Astrocyte of the spinal cord (primary cell): Measurements from ENCODE around the gene TMEM170B.

Experiments
- DNase-seq: peaks from one replicate; pipeline ENCODE4 v3.0.0; 2011; ENCODE audit warnings: low read depth, low spot score
- H3K4me3 ChIP-seq: 2 replicates; pipeline ENCODE4 v1.5.1; 2011; ENCODE audit warnings: low read depth, mild to moderate bottlenecking, low read length, moderate library complexity
- in situ Hi-C: cut with HindIII; loops from 2 replicates; pipeline ENCODE4 v1.10.0; 2017; ENCODE audit warnings: low sequenced_read_pairs
- TF ChIP-seq, protein P1 (sequence below): IDR thresholded peaks from 2 replicates; pipeline ENCODE4 v1.5.1; 2012; ENCODE audit warnings: low read depth, mild to moderate bottlenecking, low read length, inconsistent platforms

TMEM170B gene

DNA sequence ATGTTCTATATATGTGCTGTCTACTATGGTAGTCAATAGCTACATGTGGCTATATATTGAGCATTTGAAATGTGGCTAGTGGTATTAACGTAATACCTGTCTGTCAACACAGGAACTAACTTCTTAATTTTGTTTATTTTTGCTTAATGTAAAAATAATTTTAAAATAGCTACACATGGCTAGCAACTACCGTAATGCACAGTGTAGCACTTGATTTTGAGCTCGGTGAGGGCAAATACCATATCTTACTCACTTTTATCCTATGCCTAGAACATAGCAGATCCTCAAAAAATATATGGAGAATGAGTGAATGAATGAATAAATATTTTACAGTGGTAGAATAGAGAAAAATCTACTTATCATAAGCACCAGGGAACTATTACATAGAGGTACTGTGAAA, 28.1 kb upstream of the TMEM170B start:
- no peak for DNase-seq
- TF ChIP-seq, protein P1, sequence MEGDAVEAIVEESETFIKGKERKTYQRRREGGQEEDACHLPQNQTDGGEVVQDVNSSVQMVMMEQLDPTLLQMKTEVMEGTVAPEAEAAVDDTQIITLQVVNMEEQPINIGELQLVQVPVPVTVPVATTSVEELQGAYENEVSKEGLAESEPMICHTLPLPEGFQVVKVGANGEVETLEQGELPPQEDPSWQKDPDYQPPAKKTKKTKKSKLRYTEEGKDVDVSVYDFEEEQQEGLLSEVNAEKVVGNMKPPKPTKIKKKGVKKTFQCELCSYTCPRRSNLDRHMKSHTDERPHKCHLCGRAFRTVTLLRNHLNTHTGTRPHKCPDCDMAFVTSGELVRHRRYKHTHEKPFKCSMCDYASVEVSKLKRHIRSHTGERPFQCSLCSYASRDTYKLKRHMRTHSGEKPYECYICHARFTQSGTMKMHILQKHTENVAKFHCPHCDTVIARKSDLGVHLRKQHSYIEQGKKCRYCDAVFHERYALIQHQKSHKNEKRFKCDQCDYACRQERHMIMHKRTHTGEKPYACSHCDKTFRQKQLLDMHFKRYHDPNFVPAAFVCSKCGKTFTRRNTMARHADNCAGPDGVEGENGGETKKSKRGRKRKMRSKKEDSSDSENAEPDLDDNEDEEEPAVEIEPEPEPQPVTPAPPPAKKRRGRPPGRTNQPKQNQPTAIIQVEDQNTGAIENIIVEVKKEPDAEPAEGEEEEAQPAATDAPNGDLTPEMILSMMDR: no peak
- H3K4me3 ChIP-seq: no peak overlapping the region
- in situ Hi-C loops: no loop called here

DNA sequence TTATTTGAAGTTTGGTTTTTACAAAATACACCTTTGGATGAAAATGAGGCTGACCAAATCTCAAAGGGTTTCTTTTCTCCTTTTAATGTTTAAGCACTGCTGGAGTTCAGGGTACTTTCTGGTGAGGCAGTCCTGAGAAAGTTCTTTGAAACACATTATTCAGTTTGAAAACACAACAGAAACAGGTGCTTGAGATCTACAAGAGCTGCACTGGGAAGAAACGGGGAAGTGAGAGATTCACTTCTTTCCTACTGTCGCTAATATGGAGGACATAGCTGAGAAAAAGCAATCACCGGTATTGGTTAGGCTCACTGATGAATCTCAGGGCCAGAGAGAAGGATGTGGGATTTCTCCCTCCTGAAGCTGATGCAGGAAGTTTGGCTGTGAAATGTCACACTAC, 22.9 kb upstream of the TMEM170B start:
- DNase-seq: no peak
- TF ChIP-seq, protein P1: no peak
- no peak overlapping the region for H3K4me3 ChIP-seq
- in situ Hi-C loops: no loop called here

DNA sequence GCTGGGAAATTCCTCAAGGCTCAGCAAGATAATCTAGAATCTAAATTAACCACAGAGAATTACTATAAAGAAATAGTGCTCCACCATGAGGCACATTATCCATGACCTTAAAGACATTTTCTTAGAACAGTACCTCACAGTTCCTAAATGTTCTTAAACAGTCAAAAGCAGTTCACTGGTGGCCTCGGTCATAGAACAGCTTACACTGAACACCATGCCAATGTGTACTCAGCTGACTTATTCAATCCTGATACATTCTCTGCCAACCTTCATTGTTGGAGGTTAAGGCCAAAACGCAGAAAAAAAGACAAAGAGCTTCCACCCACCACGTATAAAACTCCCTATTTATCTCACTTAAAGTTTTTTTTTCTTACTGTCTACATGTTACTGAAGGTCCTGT, 21.8 kb upstream of the TMEM170B start:
- in situ Hi-C loops: no loop called here
- no peak for DNase-seq
- H3K4me3 ChIP-seq: no peak overlapping the region
- TF ChIP-seq, protein P1: no peak

DNA sequence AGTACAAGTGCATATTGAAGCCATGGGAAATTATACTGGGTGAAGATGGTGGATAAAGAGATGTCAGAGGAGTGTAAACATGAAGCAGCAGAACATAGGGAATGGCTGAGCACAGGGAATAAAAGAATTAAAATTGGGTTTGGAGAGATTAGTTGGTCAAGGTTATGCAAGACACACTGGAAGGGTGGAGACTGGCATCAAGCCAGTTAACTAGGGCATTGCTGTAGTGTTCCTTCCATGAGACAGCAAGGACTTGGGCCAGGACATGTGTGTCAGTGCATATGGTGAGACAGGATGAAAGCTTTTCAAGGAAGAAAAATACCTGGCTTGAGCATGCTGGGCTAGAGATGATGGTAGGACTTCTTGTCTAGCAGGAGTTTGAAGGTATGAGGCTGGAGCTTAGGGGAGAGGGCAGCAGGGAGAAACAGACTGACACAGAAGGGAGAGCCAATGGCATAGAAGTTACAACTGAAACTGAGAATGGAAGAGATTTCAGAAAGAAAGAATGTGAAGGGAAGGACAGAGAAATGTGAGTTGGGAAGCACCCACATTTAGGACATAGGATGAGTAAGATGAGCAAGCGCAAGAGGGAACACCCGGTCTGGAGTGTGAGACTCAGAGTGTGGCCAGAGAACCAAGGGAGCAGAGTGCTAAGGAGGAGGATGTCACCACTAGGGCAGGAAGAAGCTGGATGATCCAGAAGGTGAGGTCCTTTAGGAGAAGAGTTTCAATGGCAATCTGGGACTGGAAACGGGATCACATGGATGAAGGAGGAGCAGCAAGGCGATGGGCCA, 14.5 kb upstream of the TMEM170B start:
- no peak for DNase-seq
- TF ChIP-seq, protein P1: no peak
- no peak overlapping the region for H3K4me3 ChIP-seq
- in situ Hi-C loops: no loop called here

DNA sequence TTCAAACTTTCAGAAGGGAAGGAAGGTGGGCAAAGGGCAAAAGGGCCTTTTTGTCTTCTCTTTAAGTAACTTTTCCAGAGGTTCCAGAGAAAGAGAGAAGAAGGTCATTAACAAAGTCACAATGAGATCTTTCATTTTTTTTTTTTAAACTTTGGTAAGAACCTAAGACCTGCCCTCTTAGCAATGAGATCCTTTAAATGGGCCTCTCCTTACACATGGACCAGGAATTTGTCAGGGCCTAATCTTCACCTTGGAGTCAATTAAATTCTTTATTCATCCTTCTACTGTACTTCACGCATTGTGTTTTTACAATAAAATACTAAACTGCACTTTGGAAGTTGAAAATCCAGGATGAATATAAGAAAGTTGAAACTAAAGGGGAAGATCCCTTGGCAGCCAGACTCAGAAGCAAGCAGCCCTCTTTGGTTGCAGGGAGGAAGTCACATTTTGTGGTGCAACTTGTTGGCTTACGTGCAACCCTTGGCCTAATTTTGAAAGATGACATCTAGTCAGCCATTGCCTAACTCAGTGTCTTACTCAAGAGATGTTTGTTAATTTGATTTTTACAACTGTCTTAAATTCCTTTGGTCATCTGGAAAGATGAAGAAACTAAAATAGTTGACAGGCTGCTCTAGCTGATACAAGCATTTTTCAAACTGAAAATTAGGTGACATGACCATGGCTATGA, 11.9 kb upstream of the TMEM170B start:
- DNase-seq: no peak
- in situ Hi-C loops: no loop called here
- TF ChIP-seq, protein P1: no peak
- no peak overlapping the region for H3K4me3 ChIP-seq

DNA sequence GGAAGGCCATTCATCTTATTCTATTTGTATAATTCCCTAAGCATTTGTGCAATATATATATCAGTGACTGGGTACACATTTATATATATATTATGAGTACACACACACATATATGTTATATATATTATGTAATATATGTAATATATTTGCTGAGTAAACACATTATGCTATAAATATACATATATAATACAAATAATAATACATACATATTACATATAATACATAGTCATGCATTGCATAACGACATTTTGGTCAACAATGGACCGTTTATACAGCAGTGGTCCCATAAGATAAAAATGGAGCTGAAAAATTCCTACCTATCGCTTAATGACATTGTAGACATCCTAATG, 11.4 kb upstream of the TMEM170B start:
- DNase-seq: no peak
- in situ Hi-C loops: no loop called here
- TF ChIP-seq, protein P1: no peak
- H3K4me3 ChIP-seq: no peak overlapping the region
